Trophoblast cell (in vitro differentiated cells and primary cell): Measurements from ENCODE around the gene ARHGEF26.
"Not testable (repeated sequence)": the region's sequence is repeated elsewhere in the genome, so short reads cannot be mapped to it uniquely, and the experiment has no call there.

Source experiments
- DNase-seq, 2 donors: peaks; one replicate each; pipeline ENCODE4 v3.0.0-alpha.2; 2016
- H2AFZ ChIP-seq: 2 replicates; pipeline ENCODE4 v1.6.1; 2013; ENCODE audit warnings: low read length, moderate library complexity, mild to moderate bottlenecking; ENCODE audit not compliant: insufficient read depth, poor library complexity
- H2AK5ac ChIP-seq: 2 replicates; pipeline ENCODE4 v1.6.1; 2013; ENCODE audit warnings: mild to moderate bottlenecking, low read length
- H2BK120ac ChIP-seq: 2 replicates; pipeline ENCODE4 v1.6.1; 2013; ENCODE audit warnings: low read length, mild to moderate bottlenecking, moderate library complexity; ENCODE audit not compliant: insufficient read depth, poor library complexity
- H2BK12ac ChIP-seq: 2 replicates; pipeline ENCODE4 v1.6.1; 2013; ENCODE audit warnings: mild to moderate bottlenecking, low read length, moderate library complexity
- H2BK5ac ChIP-seq: 2 replicates; pipeline ENCODE4 v1.6.1; 2013; ENCODE audit warnings: low read length, low read depth, moderate library complexity, mild to moderate bottlenecking; ENCODE audit not compliant: poor library complexity
- H3K14ac ChIP-seq: 2 replicates; pipeline ENCODE4 v1.6.1; 2013; ENCODE audit warnings: mild to moderate bottlenecking, low read length
- H3K18ac ChIP-seq: 2 replicates; pipeline ENCODE4 v1.6.1; 2013; ENCODE audit warnings: mild to moderate bottlenecking, low read length
- H3K23ac ChIP-seq: 2 replicates; pipeline ENCODE4 v1.6.1; 2013; ENCODE audit warnings: low read length
- H3K27ac ChIP-seq: 2 replicates; pipeline ENCODE4 v1.5.1; 2013; ENCODE audit warnings: low read depth, mild to moderate bottlenecking, inconsistent platforms, low read length, moderate library complexity
- H3K27me3 ChIP-seq: 2 replicates; pipeline ENCODE4 v1.6.1; 2013; ENCODE audit warnings: inconsistent platforms, mild to moderate bottlenecking, low read length, moderate library complexity; ENCODE audit not compliant: insufficient read depth
- H3K36me3 ChIP-seq, 2 experiments: 1 replicate in 1 of 2; 2 replicates in 1 of 2; pipeline ENCODE4 v1.6.1; 2013; ENCODE audit warnings: low read length in 2 of 2, mild to moderate bottlenecking in 2 of 2, moderate library complexity in 1 of 2; ENCODE audit not compliant: insufficient read depth in 2 of 2, control insufficient read depth in 1 of 2
- H3K4ac ChIP-seq: 2 replicates; pipeline ENCODE4 v1.6.1; 2013; ENCODE audit warnings: low read depth, mild to moderate bottlenecking, low read length, moderate library complexity
- H3K4me1 ChIP-seq, 2 experiments: 1 replicate in 1 of 2; 2 replicates in 1 of 2; pipeline ENCODE4 v1.6.1; 2013; ENCODE audit warnings: low read length in 2 of 2, mild to moderate bottlenecking in 2 of 2, moderate library complexity in 1 of 2; ENCODE audit not compliant: insufficient read depth in 2 of 2, control insufficient read depth in 1 of 2
- H3K4me2 ChIP-seq: 2 replicates; pipeline ENCODE4 v1.6.1; 2013; ENCODE audit warnings: inconsistent platforms, mild to moderate bottlenecking, low read length, moderate library complexity
- H3K4me3 ChIP-seq: 2 replicates; pipeline ENCODE4 v1.5.1; 2013; ENCODE audit warnings: mild to moderate bottlenecking, low read depth, low read length, inconsistent platforms
- H3K79me1 ChIP-seq: one replicate; pipeline ENCODE4 v1.6.1; 2013; ENCODE audit warnings: low read length
- H3K79me2 ChIP-seq: 2 replicates; pipeline ENCODE4 v1.6.1; 2013; ENCODE audit warnings: low read length, mild to moderate bottlenecking; ENCODE audit not compliant: control insufficient read depth, insufficient read depth, poor library complexity
- H3K9ac ChIP-seq: 2 replicates; pipeline ENCODE4 v1.6.1; 2013; ENCODE audit warnings: mild to moderate bottlenecking, low read length
- H3K9me3 ChIP-seq: 2 replicates; pipeline ENCODE4 v1.6.1; 2013; ENCODE audit warnings: low read depth, mild to moderate bottlenecking, control low read depth, inconsistent platforms, low read length; ENCODE audit not compliant: insufficient read depth
- H4K12ac ChIP-seq: 2 replicates; pipeline ENCODE4 v1.6.1; 2013; ENCODE audit warnings: low read depth, mild to moderate bottlenecking, low read length, moderate library complexity
- H4K8ac ChIP-seq: 2 replicates; pipeline ENCODE4 v1.6.1; 2013; ENCODE audit warnings: low read depth, mild to moderate bottlenecking, low read length, moderate library complexity
- H4K91ac ChIP-seq: one replicate; pipeline ENCODE4 v1.6.1; 2013; ENCODE audit warnings: low read depth, mild to moderate bottlenecking, low read length, moderate library complexity
- WGBS: extraction: QIAGEN DNeasy Blood & Tissue Kit; methylation state at CpG from one replicate; pipeline ENCODE4 v1.1.7; 2013; ENCODE audit warnings: missing lambda C conversion rate; ENCODE audit not compliant: insufficient read length, insufficient coverage; ENCODE audit errors: extremely low coverage; 5-methylcytosine and 5-hydroxymethylcytosine counted together

Gene ARHGEF26

GRCh38 chr3:154085071-154085470 is 36.1 kb upstream of the ARHGEF26 start:
- H3K79me1 ChIP-seq = peaks cover 5% of the 10 kb centered on the region
- H3K4ac ChIP-seq = no peak overlapping the region
- no peak for DNase-seq
- H2BK12ac ChIP-seq = no peak overlapping the region
- H3K4me3 ChIP-seq = no peak overlapping the region
- no peak overlapping the region for H3K14ac ChIP-seq
- H3K79me2 ChIP-seq = peaks cover 1% of the 10 kb centered on the region
- H3K9me3 ChIP-seq = peaks cover 1% of the 10 kb centered on the region
- no peak overlapping the region for H3K9ac ChIP-seq
- H2AFZ ChIP-seq = no peak overlapping the region
- H3K27ac ChIP-seq = no peak overlapping the region
- H2BK120ac ChIP-seq = no peak overlapping the region
- H3K23ac ChIP-seq = no peak overlapping the region
- H2AK5ac ChIP-seq = no peak overlapping the region
- no peak overlapping the region for H4K8ac ChIP-seq
- H3K4me1 ChIP-seq = peaks cover 8 to 10% of the 10 kb centered on the region in 2 experiments
- no peaks in the 10 kb centered on the region for H3K27me3 ChIP-seq
- no peak overlapping the region for H3K4me2 ChIP-seq
- no peak overlapping the region for H4K12ac ChIP-seq
- no peak overlapping the region for H3K18ac ChIP-seq
- no CpG with 5 or more reads among the region's 1 CpG for WGBS
- H3K36me3 ChIP-seq = no peaks in the 10 kb centered on the region
- H4K91ac ChIP-seq = no peak overlapping the region
- H2BK5ac ChIP-seq = no peak overlapping the region

- peaks cover 1% of the 10 kb centered on the region for H3K9me3 ChIP-seq
- no peak overlapping the region for H3K27ac ChIP-seq
- no CpG with 5 or more reads among the region's 4 CpGs for WGBS
- H3K18ac ChIP-seq = no peak overlapping the region
- H3K27me3 ChIP-seq = no peaks in the 10 kb centered on the region
- no peak overlapping the region for H3K4me3 ChIP-seq
- no peak overlapping the region for H3K4me2 ChIP-seq
- H3K36me3 ChIP-seq = no peaks in the 10 kb centered on the region
- H2AK5ac ChIP-seq = no peak overlapping the region
- H4K91ac ChIP-seq = no peak overlapping the region
- no peak overlapping the region for H3K9ac ChIP-seq
- H2AFZ ChIP-seq = no peak overlapping the region
- H2BK12ac ChIP-seq = no peak overlapping the region
- peaks cover 9 to 10% of the 10 kb centered on the region in 2 experiments for H3K4me1 ChIP-seq
- no peak overlapping the region for H4K8ac ChIP-seq
- H2BK120ac ChIP-seq = no peak overlapping the region
- no peak overlapping the region for H4K12ac ChIP-seq
- no peak overlapping the region for H2BK5ac ChIP-seq
- no peak overlapping the region for H3K14ac ChIP-seq
- no peak overlapping the region for H3K23ac ChIP-seq
- H3K4ac ChIP-seq = no peak overlapping the region
- H3K79me1 ChIP-seq = peaks cover 5% of the 10 kb centered on the region
- DNase-seq = no peak
- peaks cover 1% of the 10 kb centered on the region for H3K79me2 ChIP-seq
Observed at GRCh38 chr3:154085799-154086198, 35.4 kb upstream of the ARHGEF26 start.

GRCh38 chr3:154086286-154086685 is 34.9 kb upstream of the ARHGEF26 start:
- no peak overlapping the region for H3K23ac ChIP-seq
- no peak overlapping the region for H4K12ac ChIP-seq
- H2AK5ac ChIP-seq = no peak overlapping the region
- peaks cover 5% of the 10 kb centered on the region for H3K79me1 ChIP-seq
- H2BK5ac ChIP-seq = no peak overlapping the region
- no peak overlapping the region for H3K4me2 ChIP-seq
- H3K9me3 ChIP-seq = peaks cover 1% of the 10 kb centered on the region
- no peak overlapping the region for H2BK12ac ChIP-seq
- no peak overlapping the region for H3K4me3 ChIP-seq
- DNase-seq = no peak
- no peak overlapping the region for H3K9ac ChIP-seq
- H2BK120ac ChIP-seq = no peak overlapping the region
- no CpG with 5 or more reads among the region's 1 CpG for WGBS
- H3K4me1 ChIP-seq = peaks cover 9 to 10% of the 10 kb centered on the region in 2 experiments
- H2AFZ ChIP-seq = no peak overlapping the region
- H3K27me3 ChIP-seq = no peaks in the 10 kb centered on the region
- no peak overlapping the region for H4K8ac ChIP-seq
- H3K36me3 ChIP-seq = no peaks in the 10 kb centered on the region
- H3K79me2 ChIP-seq = peaks cover 1% of the 10 kb centered on the region
- no peak overlapping the region for H4K91ac ChIP-seq
- no peak overlapping the region for H3K4ac ChIP-seq
- no peak overlapping the region for H3K27ac ChIP-seq
- no peak overlapping the region for H3K14ac ChIP-seq
- H3K18ac ChIP-seq = no peak overlapping the region

GRCh38 chr3:154087756-154088480 is 33.3 kb upstream of the ARHGEF26 start:
- not testable (repeated sequence) for H3K4me3 ChIP-seq, H2BK120ac ChIP-seq, H3K27ac ChIP-seq, DNase-seq, H4K12ac ChIP-seq, H4K8ac ChIP-seq, H2AFZ ChIP-seq, H3K23ac ChIP-seq, H3K4me2 ChIP-seq, H3K79me1 ChIP-seq, H2BK5ac ChIP-seq, H2BK12ac ChIP-seq, H4K91ac ChIP-seq, H2AK5ac ChIP-seq, H3K9me3 ChIP-seq, H3K18ac ChIP-seq, H3K79me2 ChIP-seq, H3K4ac ChIP-seq, H3K27me3 ChIP-seq, H3K14ac ChIP-seq, H3K9ac ChIP-seq, H3K36me3 ChIP-seq
- peaks cover 9 to 10% of the 10 kb centered on the region in 2 experiments for H3K4me1 ChIP-seq
- no CpG with 5 or more reads among the region's 26 CpGs for WGBS
